ENCODE measurements around the gene EBF4.
"Not testable (repeated sequence)": the region's sequence is repeated elsewhere in the genome, so short reads cannot be mapped to it uniquely, and the experiment has no call there.

Gene EBF4

DNA sequence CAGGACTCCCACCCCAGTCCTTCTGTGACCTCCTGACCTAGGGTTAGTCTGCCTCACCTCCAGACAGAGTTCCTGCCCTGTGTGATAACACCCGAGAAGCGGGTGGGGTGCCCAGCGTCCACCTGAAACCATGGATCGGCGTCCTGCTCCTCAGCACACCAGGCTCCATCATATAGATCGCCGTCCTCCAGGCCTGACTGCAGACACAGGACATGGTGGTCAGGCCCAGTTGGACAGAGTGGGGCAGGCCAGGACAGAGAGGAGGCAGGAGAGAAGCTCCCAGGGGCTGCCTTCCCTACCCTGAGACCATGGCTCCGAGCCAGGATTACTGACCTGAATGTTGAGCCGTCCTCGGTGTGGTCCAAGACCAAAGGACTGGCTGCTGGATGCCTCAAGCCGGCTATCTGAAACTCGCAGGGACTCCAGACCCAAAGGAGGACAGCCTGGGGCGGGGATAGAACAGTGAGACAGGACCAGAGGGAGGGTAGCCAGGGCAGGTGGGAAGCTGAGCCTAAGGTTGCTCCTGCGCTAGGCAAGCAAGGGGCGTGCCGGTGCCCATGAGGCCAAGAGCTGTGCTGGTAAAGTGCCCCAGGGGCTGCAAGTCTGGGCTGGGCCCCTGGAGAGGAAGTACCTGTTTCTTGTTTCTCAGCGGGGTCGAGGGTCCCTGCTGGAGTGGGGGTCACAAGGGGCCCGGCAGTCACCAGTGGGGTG is 105.7 kb downstream of the EBF4 start:
- DNase-seq, result no peak

DNA sequence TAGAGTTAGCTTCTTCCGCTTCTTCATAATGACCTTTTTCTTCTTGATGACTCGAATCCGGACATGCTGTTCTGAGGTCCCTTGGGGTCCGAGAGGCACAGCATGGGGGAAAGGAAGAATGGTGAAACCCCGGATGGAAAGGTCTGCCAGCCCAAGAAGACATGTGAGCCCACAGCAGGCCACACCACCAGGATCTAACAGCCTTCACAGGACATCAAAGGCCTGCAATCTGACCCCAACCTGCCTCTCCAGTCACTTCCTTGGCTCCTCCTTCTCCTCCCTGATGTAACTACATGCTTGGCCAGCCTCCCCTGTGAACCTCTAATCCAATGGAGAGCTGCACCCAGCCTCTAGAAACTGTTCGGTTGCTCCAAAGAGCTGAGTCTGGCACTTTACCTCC is 106.2 kb downstream of the EBF4 start:
- no peak for DNase-seq

DNA sequence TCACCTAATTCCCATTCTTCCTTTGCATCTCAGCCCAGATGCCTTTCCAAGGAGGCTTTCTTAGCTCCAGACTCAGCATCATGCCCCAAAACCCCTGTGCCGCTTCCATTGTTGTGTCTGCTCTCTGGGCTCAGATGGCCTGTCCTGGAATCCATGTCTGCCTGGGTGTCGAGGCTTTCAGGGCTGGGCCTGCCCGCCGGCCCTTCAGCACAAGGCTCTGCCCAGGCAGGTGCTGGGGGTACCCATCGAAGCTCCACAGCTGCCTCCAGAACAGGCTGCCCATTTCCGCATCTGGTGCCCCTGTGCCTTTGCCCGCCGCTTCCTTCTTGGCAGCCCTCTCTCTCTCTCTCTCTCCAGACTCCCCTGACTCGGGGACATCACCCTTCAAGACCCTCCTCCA is 106.7 kb downstream of the EBF4 start:
- no peak for DNase-seq

DNA sequence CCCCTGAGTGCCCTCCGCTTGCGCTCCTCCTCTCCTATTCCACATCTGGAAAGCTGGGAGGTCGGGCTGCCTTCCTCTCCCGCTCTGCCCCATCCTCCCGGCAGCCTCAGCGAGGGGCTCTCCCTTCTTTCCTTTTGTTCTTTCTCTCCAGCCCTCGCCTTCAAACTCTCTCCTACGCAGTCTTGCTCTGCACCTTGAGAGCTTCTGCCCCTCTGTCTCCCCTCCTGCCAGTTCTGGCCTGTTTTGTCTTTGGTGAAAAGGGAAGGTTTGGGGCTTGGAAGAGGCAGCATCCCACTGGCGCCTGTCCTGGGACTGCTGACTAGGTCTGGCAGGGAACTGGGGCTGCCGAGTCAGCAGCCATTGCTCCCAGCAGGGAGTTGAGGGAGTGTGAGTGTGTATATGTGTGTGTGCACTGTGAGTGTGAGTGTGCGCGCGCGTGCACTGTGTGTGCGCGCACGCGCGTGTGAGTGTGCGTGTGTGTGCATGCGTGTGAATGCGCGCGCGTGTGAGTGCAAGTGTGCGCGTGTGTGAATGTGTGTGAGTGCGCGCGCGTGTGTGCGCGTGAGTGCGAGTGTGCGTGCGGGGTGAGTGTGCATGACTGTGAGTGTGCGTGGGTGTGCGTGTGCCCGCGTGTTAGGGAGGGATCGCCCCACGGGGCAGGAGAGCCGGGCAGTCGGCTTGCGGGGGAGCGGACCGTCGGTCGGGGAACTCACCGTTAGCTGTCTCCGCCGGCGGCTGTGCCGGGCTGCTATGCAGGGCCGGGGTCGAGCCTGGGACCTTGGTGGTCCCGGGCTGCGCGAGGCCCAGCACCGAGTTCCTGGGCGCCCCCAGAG is 107.3 kb downstream of the EBF4 start:
- DNase-seq, result no peak

DNA sequence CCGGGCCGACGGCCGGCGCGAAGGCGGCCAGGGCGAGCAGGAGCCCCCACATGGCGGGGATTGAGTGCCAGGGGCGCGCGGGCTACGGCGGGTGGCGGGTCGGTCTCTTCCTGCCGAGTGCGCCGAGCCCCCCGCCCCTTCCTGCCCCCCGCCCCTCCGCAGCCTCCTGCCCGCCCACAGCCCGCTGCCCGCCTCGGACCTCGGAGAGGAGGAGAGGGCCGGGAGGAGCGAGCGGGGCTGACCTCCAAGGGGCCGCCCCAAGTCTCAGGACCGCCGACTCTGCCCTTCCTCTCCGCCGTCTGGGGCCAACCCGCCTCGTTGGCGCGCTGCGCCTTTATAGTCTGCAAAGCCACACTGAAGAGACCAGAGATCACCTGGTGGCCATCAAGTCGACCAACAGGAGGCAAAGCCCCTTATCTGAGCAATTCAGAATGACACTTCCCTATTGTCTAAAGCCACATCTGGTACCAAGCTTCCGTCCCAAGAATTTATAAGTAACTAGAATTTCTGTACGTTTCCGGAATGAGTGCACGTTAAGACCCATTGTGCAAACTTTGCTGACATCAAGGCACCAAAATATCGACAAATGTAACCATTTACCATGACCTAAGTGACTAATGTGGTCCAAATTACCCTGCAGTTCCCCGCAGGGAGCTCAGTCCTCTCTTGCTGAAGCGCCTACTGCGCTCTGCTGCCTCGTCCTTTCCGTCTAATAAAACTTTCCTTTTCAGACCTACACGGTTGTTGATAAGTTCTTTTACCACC is 108.1 kb downstream of the EBF4 start, which contains the start of gene CPXM1:
Gene CPXM1, minus strand, starts transcription at position 107 of the 765 bp plus-strand sequence. Its CDS starts 55 bp downstream, at position 52.
- DNase-seq, result peak; percentile 45

DNA sequence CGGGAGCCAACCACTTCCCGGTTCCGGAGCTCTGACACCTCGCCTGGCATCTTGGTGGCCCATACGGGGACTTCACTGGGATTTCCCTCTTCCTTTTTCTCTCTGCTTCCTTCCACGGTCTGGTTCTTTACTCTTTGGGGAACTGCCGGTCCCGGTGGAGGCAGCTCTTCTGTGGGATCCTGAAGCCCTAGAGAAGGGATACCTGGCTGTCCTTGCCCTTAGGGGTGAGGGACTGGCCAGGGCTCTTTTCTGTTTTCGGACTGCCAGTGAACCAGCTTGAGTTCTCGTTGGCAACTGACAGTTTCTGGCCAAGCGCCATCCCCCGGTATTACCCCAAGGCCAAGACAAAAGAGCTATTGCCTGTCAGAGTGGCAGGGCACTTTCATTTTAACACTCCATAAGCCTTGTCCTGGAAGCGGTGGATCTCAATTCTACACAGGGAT is 108.7 kb downstream of the EBF4 start:
- DNase-seq, result no peak

DNA sequence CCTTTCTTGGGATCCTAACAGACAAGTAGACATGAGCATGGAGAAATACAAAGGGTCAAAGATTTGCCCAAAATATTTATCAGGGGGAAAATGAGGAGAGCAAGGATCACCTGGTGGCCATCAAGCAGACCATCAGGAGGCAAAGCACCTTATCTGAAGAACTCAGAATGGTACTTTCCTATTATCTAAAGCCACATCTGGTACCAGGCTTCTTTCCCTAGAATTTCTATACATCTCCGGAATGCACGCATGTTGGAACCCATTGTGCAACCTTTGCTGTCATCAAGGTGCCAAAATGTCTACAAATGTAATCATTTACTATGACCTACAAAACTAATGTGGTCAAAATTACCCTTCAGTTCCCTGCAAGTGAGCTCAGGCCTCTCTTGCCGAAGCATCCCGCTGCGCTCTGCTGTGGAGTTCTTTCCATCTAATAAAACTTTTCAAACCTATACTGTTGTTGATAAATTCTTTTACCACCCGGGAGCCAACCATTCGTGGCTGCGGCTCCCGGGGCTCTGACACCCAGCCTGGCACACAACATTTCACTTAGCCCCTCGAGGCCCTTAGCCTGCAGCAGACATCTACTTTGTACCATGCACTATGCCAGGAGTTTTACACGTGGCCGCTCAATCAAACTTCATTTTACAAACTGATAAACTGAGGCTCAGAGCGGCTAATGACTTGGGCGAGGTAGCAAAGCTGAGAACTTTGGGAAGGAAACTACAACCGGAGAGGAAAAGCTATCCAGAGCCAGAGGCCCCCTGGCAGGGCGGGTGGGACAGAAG is 111.7 kb downstream of the EBF4 start:
- no peak for DNase-seq

DNA sequence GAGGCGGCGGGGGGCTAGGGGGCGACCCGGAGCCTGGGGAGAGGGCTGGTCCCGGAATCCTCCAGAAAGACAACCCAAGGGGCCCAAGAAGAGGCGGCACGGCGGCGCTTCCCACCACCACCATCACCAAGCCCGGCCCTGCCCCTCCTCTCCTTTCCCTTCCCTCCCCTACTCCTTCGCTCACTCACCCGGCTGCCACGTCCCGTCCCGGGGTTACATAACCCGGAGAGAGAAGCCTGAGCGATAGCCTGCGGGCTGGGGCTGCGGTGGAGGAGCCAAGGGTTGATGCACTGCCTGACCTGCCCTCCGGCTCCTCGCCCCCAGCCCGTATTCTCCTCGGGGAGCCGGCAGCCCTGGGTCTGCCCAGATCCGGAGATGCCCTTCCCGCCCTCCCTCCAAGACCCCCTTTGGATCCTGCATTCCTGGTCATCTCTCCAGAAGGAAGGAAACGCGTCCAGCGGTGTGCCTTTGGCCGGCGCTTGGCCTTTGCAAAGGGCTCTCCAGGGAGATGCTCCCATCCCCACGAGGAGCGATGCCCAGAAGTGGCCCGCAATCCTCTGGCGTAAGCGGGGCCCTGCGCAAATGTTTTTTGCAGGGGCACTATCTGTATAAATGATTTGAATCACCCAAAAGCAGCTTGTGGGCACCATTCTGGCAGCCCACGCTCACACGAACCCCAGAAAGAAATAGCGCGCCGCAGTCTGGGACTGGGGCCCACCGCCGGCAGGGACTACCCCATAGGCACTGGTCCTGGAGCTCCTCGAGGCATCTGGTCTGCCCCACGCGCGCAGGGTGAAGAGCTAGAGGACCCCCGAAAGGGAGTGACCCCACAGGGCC is 112.5 kb downstream of the EBF4 start:
- DNase-seq, result no peak

DNA sequence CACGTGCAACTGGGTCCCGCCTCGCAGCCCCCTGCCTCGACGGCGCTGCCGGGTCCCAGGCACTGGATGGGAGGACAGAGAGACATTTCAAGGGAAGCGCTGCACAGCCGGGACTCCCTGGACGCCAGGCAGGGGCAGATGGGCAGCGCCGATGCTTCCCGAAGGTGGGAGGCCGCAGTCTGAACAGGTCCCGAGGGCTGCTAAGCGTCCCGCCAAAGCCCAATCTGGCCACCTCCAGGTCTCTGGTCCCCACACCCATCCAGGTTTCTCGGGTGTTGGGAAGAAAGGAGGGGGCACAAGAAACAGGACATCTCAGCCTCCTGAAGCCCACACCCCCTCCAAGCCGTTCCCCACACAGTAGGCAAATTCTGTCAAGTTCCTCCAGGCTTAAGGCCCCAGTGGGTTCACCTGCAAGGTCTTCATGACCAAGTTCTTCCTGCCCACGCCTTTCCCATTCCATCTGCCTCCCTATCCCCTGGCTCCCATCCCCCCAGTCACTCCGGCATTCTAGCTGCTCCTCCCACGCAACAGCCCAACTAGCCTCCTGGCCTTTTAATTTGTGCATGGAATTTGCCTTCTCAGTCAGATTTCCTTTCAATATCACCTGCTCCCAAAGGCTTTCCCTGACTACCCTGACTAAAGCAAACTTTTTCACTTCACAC is 113.2 kb downstream of the EBF4 start:
- no peak for DNase-seq

DNA sequence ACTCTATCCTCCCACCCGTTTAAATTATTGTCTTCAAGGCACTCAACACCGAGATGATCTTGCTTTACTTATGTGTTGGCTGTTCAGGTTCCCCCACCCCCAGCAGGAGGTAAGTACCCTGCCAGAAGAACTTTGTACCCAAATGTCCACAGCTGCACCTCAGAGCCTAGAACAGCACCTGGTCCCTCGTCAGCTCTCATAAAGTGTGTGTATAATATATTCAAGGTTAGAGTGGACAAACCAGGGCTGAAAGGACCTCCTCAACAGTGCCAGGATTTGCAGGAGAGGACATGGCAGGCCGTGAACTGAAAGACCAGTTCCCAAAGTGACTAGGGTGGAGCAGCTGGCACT is 113.7 kb downstream of the EBF4 start:
- no peak for DNase-seq

DNA sequence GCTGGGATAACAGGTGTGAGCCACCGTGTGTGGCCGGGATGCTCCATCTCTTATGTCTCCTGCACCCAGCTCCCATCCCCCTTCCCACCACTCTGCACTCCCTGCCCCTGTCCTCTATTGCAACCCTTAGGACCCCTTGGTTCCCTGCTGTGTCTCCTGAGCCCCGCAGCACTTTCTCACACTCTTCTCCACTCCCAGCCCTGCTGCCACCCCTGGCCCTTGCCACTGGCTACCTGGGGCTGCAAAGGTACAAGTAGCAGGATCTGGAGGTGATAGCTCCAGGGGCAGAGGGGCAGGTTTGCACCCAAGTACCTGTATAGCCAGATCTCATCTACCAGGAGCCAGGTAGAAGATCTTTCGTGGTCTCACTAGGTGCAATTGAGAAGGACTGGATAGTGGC is 114.4 kb downstream of the EBF4 start:
- no peak for DNase-seq

DNA sequence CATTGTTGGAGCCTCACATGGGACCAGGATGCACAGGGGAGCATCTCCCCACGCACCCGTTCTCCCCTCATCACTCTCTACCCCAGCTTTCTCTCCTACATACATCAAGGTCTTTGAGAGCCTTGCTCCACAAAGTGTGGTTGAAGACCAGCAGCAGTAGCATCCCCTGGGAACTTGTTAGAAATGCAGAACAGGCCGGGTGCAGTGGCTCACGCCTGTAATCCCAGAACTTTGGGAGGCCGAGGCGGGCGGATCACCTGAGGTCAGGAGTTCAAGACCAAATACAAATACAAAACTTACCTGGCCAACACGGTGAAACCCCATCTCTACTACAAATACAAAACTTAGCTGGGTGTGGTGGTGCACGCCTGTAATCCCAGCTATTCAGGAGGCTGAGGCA is 115.3 kb downstream of the EBF4 start:
- DNase-seq, result not testable (repeated sequence)

DNA sequence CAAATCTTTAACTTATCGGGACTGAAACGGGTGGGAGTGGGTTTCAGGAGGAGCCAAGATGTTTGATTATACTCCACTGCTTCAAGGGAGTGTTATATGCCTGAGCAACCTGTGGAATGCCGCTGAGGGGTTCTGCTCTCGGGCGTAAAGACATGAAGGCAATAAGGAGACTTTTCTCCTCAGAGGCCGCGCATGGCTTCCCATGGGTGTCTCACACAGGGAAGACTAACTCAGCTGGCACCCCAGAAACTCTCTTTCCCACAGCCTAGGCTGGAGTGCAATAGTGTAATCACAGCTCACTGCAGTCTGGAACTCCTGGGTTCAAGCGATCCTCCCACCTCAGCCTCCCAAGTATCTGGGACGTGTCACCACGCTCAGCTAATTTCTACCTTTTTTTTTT is 117.1 kb downstream of the EBF4 start:
- DNase-seq, result no peak

Measured in NCI-H748 treated with DMSO at 0.1 percent for 48 hours (cell line).